Measurements from ENCODE around the gene CASD1.
A peak's percentile ranks its signal among the peaks of the same experiment; 100 is the strongest.

Gene CASD1

GRCh38 chr7:94507462-94507861, 2.1 kb upstream of the CASD1 start:
- Mint-ChIP-seq H3K4me1 (peaks cover 28% of the 10 kb centered on the region), H3K4me3 (no peak overlapping the region), H3K27me3 (peaks cover 2% of the 10 kb centered on the region), H3K9me3 (no peaks in the 10 kb centered on the region), H3K27ac (no peak overlapping the region), H3K36me3 (ENCODE audit: low read depth) (peaks cover 7% of the 10 kb centered on the region)
- ATAC-seq (no peak), DNase-seq (no peak)

- peaks cover 2% of the 10 kb centered on the region for H3K27me3 Mint-ChIP-seq
- H3K4me1 Mint-ChIP-seq: peaks cover 33% of the 10 kb centered on the region
- H3K4me3 Mint-ChIP-seq: no peak overlapping the region
- H3K9me3 Mint-ChIP-seq: no peaks in the 10 kb centered on the region
- H3K36me3 Mint-ChIP-seq (ENCODE audit: low read depth): peaks cover 9% of the 10 kb centered on the region
- ATAC-seq (no peak), DNase-seq (no peak)
- H3K27ac Mint-ChIP-seq: no peak overlapping the region
Measured at GRCh38 chr7:94507962-94508361, 1.6 kb upstream of the CASD1 start.

- Mint-ChIP-seq H3K4me3 (peak overlapping the region; percentile 81), H3K4me1 (peaks cover 46% of the 10 kb centered on the region)
Measured at GRCh38 chr7:94509887-94510581, 425 bp downstream of the CASD1 start.

DNA sequence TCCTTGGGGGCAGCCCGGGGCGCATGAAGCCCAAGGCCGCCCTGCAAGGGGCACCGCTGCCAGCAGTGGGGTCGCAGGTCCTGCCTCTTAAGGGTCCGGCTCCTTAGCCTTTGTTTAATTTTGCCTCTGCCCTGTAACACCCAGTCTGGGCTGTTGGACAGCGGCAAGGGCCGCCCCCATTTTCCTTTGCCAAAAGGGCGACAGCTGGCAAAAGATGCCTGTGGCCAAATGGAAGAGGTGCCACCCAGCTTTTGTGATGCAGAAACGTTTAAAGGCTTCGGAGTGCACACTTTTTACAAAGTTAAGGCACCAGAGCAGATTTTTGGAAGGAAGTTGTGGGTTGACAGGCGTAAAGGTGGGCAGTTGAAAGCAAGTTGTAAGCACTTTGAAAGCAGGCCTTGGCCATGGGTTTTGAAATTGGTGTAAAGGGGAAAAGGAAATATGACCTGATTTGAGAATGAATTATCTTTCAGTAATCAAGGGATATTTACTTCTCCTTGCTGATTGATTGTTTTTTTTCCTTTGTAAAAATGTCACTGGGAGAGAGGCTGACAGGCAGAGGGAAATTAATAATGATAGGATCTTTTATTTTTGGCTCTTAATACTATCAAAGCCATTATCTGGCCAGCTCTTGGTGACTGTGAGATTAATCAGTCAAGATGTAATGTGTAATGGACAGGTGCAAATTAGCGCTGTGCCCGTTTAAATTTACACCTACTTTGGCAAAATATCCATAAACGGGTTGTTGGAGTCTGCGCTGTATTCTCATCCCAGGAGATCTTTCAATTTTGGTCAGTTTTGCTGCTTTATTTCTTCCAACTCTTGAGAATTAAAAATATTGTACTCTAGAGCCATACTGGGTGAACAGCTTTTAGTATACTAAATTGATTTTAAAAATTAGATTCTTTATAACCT, 1.2 kb downstream of the CASD1 start:
- H3K27me3 Mint-ChIP-seq: no peaks in the 10 kb centered on the region
- peaks cover 51% of the 10 kb centered on the region for H3K4me1 Mint-ChIP-seq
- ATAC-seq: peak; percentile 22
- peak overlapping the region; percentile 81 for H3K4me3 Mint-ChIP-seq
- no peaks in the 10 kb centered on the region for H3K9me3 Mint-ChIP-seq
- H3K36me3 Mint-ChIP-seq (ENCODE audit: low read depth): peaks cover 13% of the 10 kb centered on the region
- peak; percentile 34 for DNase-seq
- peak overlapping the region; percentile 77 for H3K27ac Mint-ChIP-seq

More at GRCh38 chr7:94509887-94510581, 425 bp downstream of the CASD1 start:
- ATAC-seq: peak; percentile 71
- H3K27ac Mint-ChIP-seq: peak overlapping the region; percentile 91
- no peaks in the 10 kb centered on the region for H3K9me3 Mint-ChIP-seq
- no peaks in the 10 kb centered on the region for H3K27me3 Mint-ChIP-seq
- peak; percentile 62 for DNase-seq
- peaks cover 13% of the 10 kb centered on the region for H3K36me3 Mint-ChIP-seq (ENCODE audit: low read depth)

- H3K27me3 Mint-ChIP-seq: no peaks in the 10 kb centered on the region
- H3K36me3 Mint-ChIP-seq (ENCODE audit: low read depth): peaks cover 13% of the 10 kb centered on the region
- H3K4me1 Mint-ChIP-seq: peaks cover 54% of the 10 kb centered on the region
- DNase-seq (no peak), ATAC-seq (peak; percentile 64)
- no peaks in the 10 kb centered on the region for H3K9me3 Mint-ChIP-seq
- H3K4me3 Mint-ChIP-seq: peak overlapping the region; percentile 81
- H3K27ac Mint-ChIP-seq: peak overlapping the region; percentile 55
Measured at GRCh38 chr7:94511718-94512117, 2.1 kb downstream of the CASD1 start.

GRCh38 chr7:94512735-94513564, 3.3 kb downstream of the CASD1 start:
- Mint-ChIP-seq H3K36me3 (ENCODE audit: low read depth) (peaks cover 17% of the 10 kb centered on the region), H3K9me3 (no peaks in the 10 kb centered on the region), H3K27ac (peak overlapping the region; percentile 55), H3K4me1 (peaks cover 54% of the 10 kb centered on the region), H3K27me3 (no peaks in the 10 kb centered on the region), H3K4me3 (no peak overlapping the region)
- ATAC-seq (no peak), DNase-seq (no peak)

DNA sequence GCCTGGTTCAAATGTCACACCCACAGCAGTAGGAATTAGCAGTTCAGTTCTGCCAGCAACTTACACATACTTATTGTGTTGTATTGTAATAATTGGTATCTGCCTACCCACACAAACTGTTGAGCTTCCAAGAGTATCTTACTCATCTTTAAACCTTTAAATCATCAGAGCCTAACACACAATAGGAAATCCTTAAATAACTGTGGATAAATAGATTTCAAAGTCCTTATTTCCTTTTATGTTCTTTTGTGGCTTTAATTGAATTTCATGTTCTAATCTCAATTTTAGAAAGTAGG, 3.9 kb downstream of the CASD1 start:
- H3K9me3 Mint-ChIP-seq: no peaks in the 10 kb centered on the region
- peaks cover 19% of the 10 kb centered on the region for H3K36me3 Mint-ChIP-seq (ENCODE audit: low read depth)
- no peak overlapping the region for H3K4me3 Mint-ChIP-seq
- H3K27ac Mint-ChIP-seq: no peak overlapping the region
- H3K4me1 Mint-ChIP-seq: peaks cover 52% of the 10 kb centered on the region
- no peaks in the 10 kb centered on the region for H3K27me3 Mint-ChIP-seq
- ATAC-seq: no peak
- DNase-seq: no peak

DNA sequence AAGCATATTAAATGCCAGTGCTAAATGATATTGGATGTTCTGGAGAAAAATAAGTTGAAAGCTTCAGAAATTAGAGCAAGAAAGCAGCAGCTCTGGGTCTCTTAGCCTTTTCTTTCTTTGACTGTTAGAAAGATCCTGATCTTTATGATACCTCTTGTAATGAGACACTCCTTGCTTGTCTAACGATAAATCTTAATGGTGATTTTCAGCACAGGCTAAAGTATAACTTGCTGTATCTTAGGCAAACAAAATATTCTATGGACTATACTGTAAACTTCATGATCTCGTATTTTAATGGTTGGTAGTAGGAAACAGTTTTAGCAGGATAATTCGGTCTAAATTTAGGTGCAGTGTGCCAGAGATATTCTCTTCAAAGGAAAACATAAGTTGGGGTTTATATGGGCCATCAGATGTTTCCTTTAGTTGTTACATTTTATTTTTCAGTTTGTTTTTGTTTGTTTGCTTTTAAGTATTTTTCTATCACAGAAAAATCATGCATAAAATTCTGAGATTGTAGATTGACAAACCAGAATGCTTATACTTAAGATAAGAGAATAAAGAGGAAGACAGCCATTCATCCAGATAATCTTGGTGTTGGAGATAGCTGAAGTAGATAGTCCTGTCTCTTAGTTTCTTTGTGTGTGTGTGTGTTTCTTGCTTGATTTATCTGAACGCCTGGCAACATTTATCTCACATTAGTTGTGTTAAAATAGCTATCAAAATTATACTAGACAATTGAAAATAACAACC, 4.7 kb downstream of the CASD1 start:
- Mint-ChIP-seq H3K4me3 (no peak overlapping the region), H3K27ac (no peak overlapping the region), H3K36me3 (ENCODE audit: low read depth) (peaks cover 22% of the 10 kb centered on the region), H3K4me1 (peaks cover 47% of the 10 kb centered on the region), H3K9me3 (no peaks in the 10 kb centered on the region), H3K27me3 (no peaks in the 10 kb centered on the region)
- ATAC-seq (no peak), DNase-seq (no peak)

DNA sequence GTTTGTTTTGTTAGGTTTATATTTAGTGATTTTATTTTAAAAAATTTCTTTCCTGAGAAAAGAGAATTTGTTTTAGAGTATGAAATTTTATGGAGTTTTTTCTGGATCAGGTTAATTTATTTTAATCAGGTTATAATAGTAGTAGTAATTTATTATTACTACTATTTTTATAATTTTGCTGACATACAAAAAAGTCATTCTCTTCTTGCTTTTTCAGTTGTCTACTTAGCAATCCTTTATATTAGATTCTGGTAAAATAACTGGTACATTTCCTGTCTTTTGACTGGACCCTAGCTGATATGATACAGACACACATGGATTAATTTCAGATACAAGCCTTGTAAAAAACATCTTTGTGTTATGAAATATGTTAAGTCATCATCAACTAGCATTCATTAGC, 5.3 kb downstream of the CASD1 start:
- H3K27ac Mint-ChIP-seq: no peak overlapping the region

DNA sequence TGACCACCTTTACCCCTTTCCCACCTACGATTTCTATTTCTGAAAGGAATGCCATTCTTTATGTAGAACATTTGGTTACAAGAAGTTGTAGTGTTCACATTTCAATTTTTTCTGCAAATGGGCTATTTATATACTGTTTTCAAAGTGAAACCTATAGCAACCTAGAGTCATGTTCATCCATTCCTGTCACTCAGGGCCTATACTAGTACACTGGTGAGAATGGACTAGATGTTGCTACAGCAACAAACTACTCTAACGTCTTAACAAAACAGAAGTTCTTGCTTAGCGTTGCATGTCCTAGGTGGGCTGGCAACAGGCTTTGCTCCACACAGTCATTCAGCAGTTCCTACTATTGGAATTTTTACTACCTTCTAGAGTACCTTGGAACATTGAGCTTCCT, 16.3 kb downstream of the CASD1 start:
- ATAC-seq (no peak), DNase-seq (no peak)
- Mint-ChIP-seq H3K36me3 (ENCODE audit: low read depth) (peaks cover 13% of the 10 kb centered on the region), H3K9me3 (no peaks in the 10 kb centered on the region), H3K4me1 (no peaks in the 10 kb centered on the region), H3K27ac (no peak overlapping the region), H3K4me3 (no peak overlapping the region), H3K27me3 (no peaks in the 10 kb centered on the region)

More for the DNA sequence above, 5.3 kb downstream of the CASD1 start:
- ATAC-seq (no peak), DNase-seq (no peak)
- no peaks in the 10 kb centered on the region for H3K9me3 Mint-ChIP-seq
- peaks cover 46% of the 10 kb centered on the region for H3K4me1 Mint-ChIP-seq
- no peaks in the 10 kb centered on the region for H3K27me3 Mint-ChIP-seq
- no peak overlapping the region for H3K4me3 Mint-ChIP-seq
- H3K36me3 Mint-ChIP-seq (ENCODE audit: low read depth): peaks cover 22% of the 10 kb centered on the region

- H3K36me3 Mint-ChIP-seq (ENCODE audit: low read depth): peaks cover 13% of the 10 kb centered on the region
Measured at GRCh38 chr7:94529516-94529915, 19.9 kb downstream of the CASD1 start.

GRCh38 chr7:94530109-94530508, 20.5 kb downstream of the CASD1 start:
- H3K4me1 Mint-ChIP-seq: no peaks in the 10 kb centered on the region
- no peaks in the 10 kb centered on the region for H3K27me3 Mint-ChIP-seq
- H3K27ac Mint-ChIP-seq: no peak overlapping the region
- DNase-seq: no peak
- ATAC-seq: no peak
- no peak overlapping the region for H3K4me3 Mint-ChIP-seq
- no peaks in the 10 kb centered on the region for H3K9me3 Mint-ChIP-seq
- peaks cover 19% of the 10 kb centered on the region for H3K36me3 Mint-ChIP-seq (ENCODE audit: low read depth)

More at GRCh38 chr7:94529516-94529915, 19.9 kb downstream of the CASD1 start:
- Mint-ChIP-seq H3K4me3 (no peak overlapping the region), H3K27ac (no peak overlapping the region), H3K4me1 (no peaks in the 10 kb centered on the region), H3K9me3 (no peaks in the 10 kb centered on the region), H3K27me3 (no peaks in the 10 kb centered on the region)
- no peak for DNase-seq
- no peak for ATAC-seq

- peaks cover 28% of the 10 kb centered on the region for H3K36me3 Mint-ChIP-seq (ENCODE audit: low read depth)
- H3K4me1 Mint-ChIP-seq: no peaks in the 10 kb centered on the region
- H3K9me3 Mint-ChIP-seq: no peaks in the 10 kb centered on the region
- DNase-seq (no peak), ATAC-seq (no peak)
- H3K4me3 Mint-ChIP-seq: no peak overlapping the region
- no peak overlapping the region for H3K27ac Mint-ChIP-seq
- H3K27me3 Mint-ChIP-seq: no peaks in the 10 kb centered on the region
Measured at GRCh38 chr7:94532676-94533075, 23.1 kb downstream of the CASD1 start.

DNA sequence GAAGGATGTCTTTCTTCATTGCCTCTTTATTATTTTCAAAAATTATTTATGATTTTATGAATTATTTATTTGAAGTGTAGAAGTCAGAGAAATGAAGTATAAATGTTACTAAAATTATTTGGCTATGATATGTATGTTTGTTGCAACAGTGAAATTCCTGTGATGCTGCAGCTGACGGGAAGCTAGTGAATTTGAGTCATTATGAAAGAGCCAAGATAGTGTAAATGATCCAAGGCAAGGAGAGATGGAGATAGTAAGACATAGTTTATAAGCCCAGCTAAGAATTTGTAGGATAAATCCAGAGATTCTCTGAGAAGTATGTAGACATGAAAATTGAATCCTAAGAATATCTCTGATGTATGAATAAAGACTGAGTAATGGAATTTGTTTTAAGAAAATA, 30.8 kb downstream of the CASD1 start:
- ATAC-seq: no peak

More for the DNA sequence above, 30.8 kb downstream of the CASD1 start:
- peaks cover 20% of the 10 kb centered on the region for H3K36me3 Mint-ChIP-seq (ENCODE audit: low read depth)
- no peaks in the 10 kb centered on the region for H3K4me1 Mint-ChIP-seq
- H3K27ac Mint-ChIP-seq: no peak overlapping the region
- DNase-seq: no peak
- H3K4me3 Mint-ChIP-seq: no peak overlapping the region
- H3K27me3 Mint-ChIP-seq: no peaks in the 10 kb centered on the region
- H3K9me3 Mint-ChIP-seq: no peaks in the 10 kb centered on the region

Data from activated naive CD8-positive, alpha-beta T cell treated with anti-CD3 and anti-CD28 coated beads, Interleukin-2, amount 50 U/mL, for 24 hours (primary cell).